HG03378 (cell line): ENCODE data around the gene CTXN1.
"Not testable (repeated sequence)": the region's sequence is repeated elsewhere in the genome, so short reads cannot be mapped to it uniquely, and the experiment has no call there.

Experiments
- ATAC-seq: cut with Tn5 transposase; IDR thresholded peaks from one replicate; pipeline ENCODE4 v1.9.1; 2021; ENCODE audit warnings: mild to moderate bottlenecking, moderate library complexity; ENCODE audit not compliant: unreplicated experiment

The CTXN1 gene

GRCh38 chr19:7926727-7927604, 1.0 kb upstream of the CTXN1 start:
- no peak for ATAC-seq

- ATAC-seq = no peak
These were observed 624 bp downstream of the CTXN1 start for GRCh38 chr19:7925171-7925851.

DNA sequence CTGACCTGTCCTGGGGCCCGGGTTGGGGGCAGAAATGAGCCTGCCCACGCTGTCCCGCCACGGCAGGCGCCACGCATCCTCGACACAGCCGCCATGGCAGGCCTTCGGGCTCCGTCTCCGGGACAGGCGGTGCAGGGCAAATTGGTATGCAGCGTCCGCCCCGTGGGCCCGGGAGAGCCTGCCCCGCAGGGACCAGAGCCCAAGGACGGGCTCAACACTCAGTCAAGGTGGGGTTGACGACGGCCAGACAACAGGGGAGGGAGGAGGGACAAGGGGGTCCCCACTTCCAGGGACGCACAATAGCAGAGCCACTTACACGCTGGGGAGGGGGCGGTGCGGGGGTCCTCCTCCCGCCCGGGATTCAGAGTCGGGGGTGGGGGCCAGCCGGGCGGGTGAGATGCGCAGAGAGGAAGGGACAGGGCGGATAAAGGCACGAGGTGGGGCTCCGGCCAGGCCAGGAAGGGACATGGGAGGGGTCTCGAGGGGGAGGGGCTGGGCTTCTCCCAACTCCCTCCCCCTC, 1.2 kb downstream of the CTXN1 start:
- no peak for ATAC-seq

- no peak for ATAC-seq
These were observed 1.7 kb downstream of the CTXN1 start for GRCh38 chr19:7924241-7924640.

GRCh38 chr19:7923295-7924191, 2.4 kb downstream of the CTXN1 start:
- ATAC-seq = no peak

- ATAC-seq = no peak
These were observed 3.1 kb downstream of the CTXN1 start for GRCh38 chr19:7922836-7923195.

DNA sequence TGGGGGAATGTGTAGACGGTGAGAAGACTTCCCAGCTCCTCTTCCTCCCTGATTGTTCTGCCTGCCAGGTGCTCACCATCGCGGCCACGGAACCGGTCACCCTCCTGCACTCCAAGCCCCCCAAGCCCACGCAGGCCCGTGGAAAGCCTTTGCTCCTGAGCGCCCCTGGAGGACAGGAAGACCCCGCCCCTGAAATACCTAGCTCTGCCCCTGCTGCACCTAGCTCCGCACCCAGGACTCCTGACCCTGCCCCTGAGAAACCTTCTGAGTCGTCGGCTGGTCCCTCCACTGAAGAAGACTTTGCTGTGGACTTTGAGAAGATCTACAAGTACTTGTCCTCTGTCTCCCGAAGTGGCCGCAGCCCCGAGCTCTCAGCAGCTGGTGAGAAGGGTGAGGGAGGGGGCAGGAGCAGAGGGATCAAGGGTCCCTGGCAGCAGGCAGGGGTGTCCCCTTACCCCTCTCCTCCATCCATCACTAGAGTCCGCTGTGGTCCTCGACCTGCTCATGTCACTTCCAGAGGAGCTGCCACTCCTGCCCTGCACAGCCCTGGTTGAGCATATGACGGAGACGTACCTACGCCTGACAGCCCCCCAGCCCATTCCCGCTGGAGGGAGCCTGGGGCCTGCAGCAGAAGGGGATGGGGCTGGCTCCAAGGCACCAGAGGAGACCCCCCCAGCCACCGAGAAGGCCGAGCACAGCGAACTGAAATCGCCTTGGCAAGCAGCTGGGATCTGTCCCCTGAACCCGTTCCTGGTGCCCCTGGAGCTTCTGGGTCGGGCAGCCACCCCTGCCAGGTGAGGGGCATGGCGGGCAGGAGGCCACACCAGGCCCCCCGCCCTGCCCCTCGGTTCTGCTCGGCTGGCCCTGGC, 3.7 kb downstream of the CTXN1 start:
- ATAC-seq = no peak

- no peak for ATAC-seq
These were observed 4.5 kb downstream of the CTXN1 start for GRCh38 chr19:7921302-7921966.

DNA sequence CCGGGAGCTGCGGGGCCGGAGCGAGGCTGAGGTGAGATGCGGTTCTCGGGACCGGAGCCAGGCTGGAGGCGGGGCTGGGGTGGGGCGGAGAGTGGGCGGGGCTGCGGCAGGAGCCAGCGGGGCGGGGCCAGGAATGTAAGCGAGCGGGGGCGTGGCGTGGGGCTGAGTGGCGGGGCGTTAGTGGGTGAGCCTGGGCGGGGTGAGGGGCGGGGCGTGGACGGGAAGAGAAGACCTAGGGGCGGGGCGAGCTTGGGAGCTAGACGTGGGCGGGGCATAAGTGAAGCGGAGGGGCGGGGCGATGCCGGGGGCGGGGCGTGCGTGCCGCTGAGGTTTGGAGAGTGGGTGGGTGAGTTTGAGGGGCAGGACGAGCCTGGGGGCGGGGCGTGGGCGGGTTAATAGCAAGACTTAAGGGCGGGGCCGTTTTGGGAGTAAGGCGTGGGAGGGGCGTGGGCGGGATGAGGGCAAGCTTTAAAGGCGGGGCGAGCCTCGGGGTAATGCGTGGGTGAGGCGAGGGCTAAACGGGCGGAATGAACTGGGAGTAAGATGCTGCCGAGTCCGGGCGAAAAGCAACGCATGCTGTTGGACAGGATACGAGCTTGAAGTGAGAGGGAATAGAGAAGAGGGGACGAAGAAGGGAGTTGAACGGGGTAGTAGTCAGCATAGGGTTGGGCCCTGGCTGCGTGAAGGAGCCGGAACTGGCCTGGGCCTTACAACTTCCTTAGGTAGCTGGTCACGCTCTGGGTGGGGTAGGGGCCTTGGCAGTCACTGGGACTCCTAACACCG, 5.2 kb downstream of the CTXN1 start:
- peak; percentile 26 for ATAC-seq

DNA sequence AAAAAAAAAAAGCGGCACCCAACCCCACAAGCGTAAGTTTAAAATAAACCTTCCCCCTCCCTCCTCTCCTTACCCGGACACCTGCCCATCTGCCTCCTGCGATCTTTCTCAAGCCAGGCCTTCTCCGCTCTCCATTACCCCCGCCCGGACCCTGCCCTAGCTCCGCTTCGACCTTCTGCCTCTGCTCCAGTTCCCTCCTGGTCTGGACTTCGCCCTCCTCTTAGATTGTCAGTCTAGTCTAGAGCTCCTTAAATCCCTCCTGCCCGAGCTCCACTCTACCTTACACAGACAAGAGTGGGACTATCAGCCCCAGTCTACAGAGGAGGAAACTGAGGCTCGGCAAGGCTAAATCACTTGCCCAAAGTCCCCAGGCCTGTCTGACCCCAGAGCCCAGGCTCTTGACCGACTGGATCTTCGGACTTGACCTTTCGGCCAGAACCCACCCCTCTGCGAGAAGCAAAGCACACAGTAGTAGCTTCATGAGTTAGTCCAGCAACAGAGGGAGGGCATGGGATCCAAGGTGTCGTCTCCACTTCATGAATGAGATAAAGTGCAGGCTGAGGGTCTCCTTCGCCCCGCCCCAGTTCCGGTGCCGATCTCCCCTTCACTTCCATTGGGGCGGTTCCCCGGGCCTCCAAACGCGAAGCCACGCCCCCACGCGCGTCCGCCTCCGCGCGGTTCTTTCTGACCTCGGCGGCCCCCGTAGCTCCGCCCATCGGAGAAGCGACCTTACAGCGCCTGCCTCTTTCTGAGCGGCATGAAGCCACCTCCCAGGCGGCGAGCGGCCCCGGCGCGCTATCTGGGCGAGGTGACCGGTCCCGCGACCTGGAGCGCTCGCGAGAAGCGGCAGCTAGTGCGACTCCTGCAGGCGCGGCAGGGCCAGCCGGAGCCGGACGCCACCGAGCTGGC, 6.1 kb downstream of the CTXN1 start, which contains the start of gene SNAPC2:
Gene SNAPC2, plus strand, starts transcription at position 729 of the 909 bp plus-strand sequence. Its CDS starts 29 bp downstream, at position 758.
- peak; percentile 44 for ATAC-seq

DNA sequence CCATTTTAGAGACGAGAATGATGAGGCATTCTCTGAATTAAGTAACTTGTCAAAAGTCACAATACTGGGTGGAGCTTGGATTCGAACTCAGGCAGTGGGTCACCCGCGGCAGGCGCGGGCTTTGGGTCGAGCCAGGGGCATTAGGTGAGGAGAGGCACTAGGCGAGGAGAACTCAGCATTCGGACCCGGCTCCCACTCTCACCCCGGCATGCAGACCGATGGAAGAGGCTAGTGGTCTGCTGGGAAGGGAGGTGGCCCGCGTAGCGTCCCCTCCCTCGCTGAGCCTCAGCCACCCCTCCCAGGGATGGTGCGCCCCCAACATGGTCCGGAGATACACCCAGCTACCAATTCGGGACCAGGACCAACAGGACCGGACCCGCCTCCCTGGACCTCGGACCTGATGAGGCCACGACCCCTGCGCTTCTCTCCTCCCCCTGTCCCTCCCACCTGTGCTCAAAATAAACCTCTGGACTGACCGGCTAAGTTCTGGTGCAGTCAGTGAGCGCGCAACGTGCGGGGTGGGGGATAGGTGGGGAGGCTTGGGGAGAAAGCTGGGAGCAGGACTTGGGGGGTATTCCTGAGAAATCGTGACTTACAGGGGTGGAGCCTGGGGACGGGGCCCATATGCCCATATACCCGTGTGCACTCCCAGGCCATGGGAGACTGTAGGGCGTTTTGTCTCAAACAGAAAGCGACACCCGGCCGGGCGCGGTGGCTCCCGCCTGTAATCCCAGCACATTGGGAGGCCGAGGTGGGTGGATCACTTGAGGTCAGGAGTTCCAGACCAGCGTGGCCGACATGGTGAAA, 7.1 kb downstream of the CTXN1 start:
- no peak for ATAC-seq

GRCh38 chr19:7918062-7918614, 7.8 kb downstream of the CTXN1 start:
- ATAC-seq = not testable (repeated sequence)

GRCh38 chr19:7917267-7918061, 8.5 kb downstream of the CTXN1 start:
- ATAC-seq = no peak

DNA sequence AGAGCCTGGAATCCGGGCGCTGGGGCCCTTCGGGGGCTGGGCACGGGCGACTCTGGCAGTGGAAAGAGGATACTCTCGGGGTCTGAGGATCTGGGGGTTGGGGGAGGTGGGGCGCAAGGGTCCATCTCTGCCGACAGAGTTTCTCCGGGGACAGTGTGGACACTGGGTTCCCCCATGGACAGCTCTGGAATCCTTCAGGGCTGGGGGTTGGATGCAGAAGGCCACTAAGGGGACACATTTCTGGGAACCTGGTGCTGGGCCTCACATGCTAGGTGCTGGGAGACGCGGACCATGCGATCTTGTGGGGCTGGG, 9.0 kb downstream of the CTXN1 start:
- ATAC-seq = no peak

DNA sequence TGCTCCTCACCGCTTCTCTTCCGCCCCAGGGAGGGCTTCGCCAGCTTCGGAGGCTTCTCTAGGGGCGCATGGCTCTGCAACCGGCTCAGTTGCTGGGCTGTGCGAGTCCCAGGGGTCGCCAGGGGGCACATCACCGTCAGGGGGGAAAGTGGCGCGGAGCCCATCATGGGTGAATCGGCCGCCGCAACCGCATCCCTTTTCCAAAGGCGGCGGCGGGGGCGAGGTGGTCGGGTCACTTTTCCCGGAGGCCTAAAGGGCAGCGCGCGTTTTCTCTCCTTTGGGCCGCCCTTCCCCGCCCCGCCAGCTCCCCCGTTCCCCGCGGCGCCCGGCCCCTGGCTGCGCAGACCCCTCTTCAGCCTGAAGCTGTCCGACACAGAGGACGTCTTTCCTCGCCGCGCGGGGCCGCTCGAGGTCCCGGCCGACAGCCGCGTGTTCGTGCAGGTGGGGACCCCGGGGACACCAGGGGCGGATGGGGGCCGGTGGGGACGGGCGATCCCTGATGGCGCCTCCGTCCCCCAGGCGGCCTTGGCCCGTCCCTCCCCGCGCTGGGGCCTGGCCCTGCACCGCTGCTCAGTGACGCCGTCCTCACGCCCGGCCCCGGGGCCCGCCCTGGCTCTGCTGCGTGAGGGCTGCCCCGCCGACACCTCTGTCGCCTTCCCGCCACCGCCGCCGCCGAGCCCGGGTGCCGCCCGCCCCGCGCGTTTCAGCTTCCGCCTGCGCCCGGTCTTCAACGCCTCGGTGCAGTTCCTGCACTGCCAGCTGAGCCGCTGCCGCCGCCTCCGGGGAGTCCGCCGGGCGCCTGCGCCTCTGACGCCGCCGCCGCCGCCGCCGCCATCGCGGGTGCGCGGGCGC, 9.6 kb downstream of the CTXN1 start:
- ATAC-seq = no peak
